Measurements from ENCODE around the gene IFIH1. TPM values are rescaled to one million over a fixed set of nuclear protein-coding genes. Genes with fewer than 3 reads are reported as not detected.

Gene IFIH1
- total and polyA plus RNA-seq, 2 of the 8 experiments (the other 6 are each of a cell fraction or from before 2014, with no cell fraction given): 0.32 to 2.0 TPM

DNA sequence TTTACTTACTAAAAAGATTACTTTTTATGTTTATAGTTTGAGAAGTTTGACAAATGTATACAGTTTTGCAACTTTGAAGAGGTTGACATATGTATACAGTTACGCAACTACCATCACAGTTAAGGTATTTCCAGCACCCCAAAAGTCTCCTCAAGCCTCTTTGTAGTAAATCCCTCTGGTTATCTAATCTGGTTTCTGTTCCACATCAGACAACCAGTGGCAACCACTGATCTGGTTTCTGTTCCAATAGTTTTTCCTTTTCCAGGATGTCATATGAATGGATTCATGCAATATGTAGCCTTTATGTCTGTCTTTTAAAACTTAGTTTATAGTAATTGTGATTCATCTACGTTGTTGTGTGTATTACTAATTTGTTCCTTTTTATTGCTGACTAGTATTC lies 23.5 kb downstream of the IFIH1 start:
- POLR2A ChIA-PET (ENCODE audit: partially characterized antibody): no interaction called here
- TF ChIP-seq, protein P1, sequence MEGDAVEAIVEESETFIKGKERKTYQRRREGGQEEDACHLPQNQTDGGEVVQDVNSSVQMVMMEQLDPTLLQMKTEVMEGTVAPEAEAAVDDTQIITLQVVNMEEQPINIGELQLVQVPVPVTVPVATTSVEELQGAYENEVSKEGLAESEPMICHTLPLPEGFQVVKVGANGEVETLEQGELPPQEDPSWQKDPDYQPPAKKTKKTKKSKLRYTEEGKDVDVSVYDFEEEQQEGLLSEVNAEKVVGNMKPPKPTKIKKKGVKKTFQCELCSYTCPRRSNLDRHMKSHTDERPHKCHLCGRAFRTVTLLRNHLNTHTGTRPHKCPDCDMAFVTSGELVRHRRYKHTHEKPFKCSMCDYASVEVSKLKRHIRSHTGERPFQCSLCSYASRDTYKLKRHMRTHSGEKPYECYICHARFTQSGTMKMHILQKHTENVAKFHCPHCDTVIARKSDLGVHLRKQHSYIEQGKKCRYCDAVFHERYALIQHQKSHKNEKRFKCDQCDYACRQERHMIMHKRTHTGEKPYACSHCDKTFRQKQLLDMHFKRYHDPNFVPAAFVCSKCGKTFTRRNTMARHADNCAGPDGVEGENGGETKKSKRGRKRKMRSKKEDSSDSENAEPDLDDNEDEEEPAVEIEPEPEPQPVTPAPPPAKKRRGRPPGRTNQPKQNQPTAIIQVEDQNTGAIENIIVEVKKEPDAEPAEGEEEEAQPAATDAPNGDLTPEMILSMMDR (IDR thresholded peaks at IDR 0.05; ENCODE audit: control extremely low read depth in 1 of 3, insufficient read depth in 1 of 3, low read depth in 1 of 3, low read length in 3 of 3): no peak
- TF ChIP-seq GTF2F1 (IDR thresholded peaks at IDR 0.05; ENCODE audit: borderline replicate concordance, low read depth, low read length) (no peak), GABPA (IDR thresholded peaks at IDR 0.05; ENCODE audit: borderline replicate concordance, insufficient read depth, low read length) (no peak), MAFK (IDR thresholded peaks at IDR 0.05; ENCODE audit: low read depth, low read length) (no peak), POLR2A (IDR thresholded peaks at IDR 0.05; ENCODE audit: control extremely low read depth in 1 of 2, low read depth in 2 of 2, low read length in 2 of 2) (no peak), KDM4A (IDR thresholded peaks at IDR 0.05; ENCODE audit: low read depth, low read length, severe bottlenecking) (no peak), SUZ12 (IDR thresholded peaks at IDR 0.05; ENCODE audit: low read length) (no peak), SIN3A (conservative IDR thresholded peaks at IDR 0.05 in 1 of 2, IDR thresholded peaks at IDR 0.05 in 1 of 2; ENCODE audit: low read depth in 1 of 2, low read length in 2 of 2) (no peak), RBBP5 (IDR thresholded peaks at IDR 0.05; ENCODE audit: borderline replicate concordance, low read depth, low read length) (no peak), KDM1A (IDR thresholded peaks at IDR 0.05; ENCODE audit: borderline replicate concordance, low read length) (no peak)
- TF ChIP-seq, protein P2, sequence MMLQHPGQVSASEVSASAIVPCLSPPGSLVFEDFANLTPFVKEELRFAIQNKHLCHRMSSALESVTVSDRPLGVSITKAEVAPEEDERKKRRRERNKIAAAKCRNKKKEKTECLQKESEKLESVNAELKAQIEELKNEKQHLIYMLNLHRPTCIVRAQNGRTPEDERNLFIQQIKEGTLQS (IDR thresholded peaks at IDR 0.05; ENCODE audit: insufficient read depth, low read depth, low read length): no peak

More for the DNA sequence above, 23.5 kb downstream of the IFIH1 start:
- no peak overlapping the region for H3K4me3 ChIP-seq (ENCODE audit: extremely low read depth in 1 of 4, insufficient read depth in 2 of 4, low read depth in 3 of 4, low read length in 4 of 4)
- H3K56ac ChIP-seq (replicated peaks; ENCODE audit: insufficient read length, low read depth, low read length): no peak overlapping the region
- CTCF ChIA-PET (ENCODE audit: partially characterized antibody): interaction anchor here (0.6 to 8.5 kb wide), 6 partner anchors 12 to 709 kb away, joined by 3 to 188 read pairs (median 4); no protein-coding TSS in a partner anchor
- no peak overlapping the region for H2BK5ac ChIP-seq (ENCODE audit: low read depth, low read length)
- H3K36me3 ChIP-seq (ENCODE audit: control insufficient read depth in 2 of 4, insufficient read depth in 4 of 4, low read length in 3 of 4): no peaks in the 10 kb centered on the region
- no peak overlapping the region for H4K8ac ChIP-seq (ENCODE audit: extremely low read depth, insufficient read depth, low read length)
- no peak overlapping the region for H4K5ac ChIP-seq (ENCODE audit: insufficient read length, low read depth, low read length)
- H3K4ac ChIP-seq (replicated peaks; ENCODE audit: insufficient read length, low read depth, low read length): no peak overlapping the region
- H4K91ac ChIP-seq (replicated peaks; ENCODE audit: insufficient read length, low read length): no peak overlapping the region
- H3K9me3 ChIP-seq (ENCODE audit: insufficient read depth in 2 of 2, low read depth in 1 of 2, low read length in 1 of 2): no peaks in the 10 kb centered on the region
- no peak overlapping the region for H2BK120ac ChIP-seq (replicated peaks; ENCODE audit: low read depth, low read length)
- H3K4me1 ChIP-seq (replicated peaks in 1 of 4; ENCODE audit: control insufficient read depth in 3 of 4, insufficient read depth in 4 of 4, low read length in 3 of 4): no peaks in the 10 kb centered on the region
- no peak overlapping the region for H2AFZ ChIP-seq (ENCODE audit: low read length)
- no peak overlapping the region for H2BK12ac ChIP-seq (ENCODE audit: low read depth, low read length)
- no peak overlapping the region for H2BK20ac ChIP-seq (ENCODE audit: low read length)
- H3K79me2 ChIP-seq (ENCODE audit: control insufficient read depth in 1 of 2, insufficient read depth in 2 of 2, low read length in 2 of 2): no peaks in the 10 kb centered on the region
- no peak for FAIRE-seq
- no peaks in the 10 kb centered on the region for H3K79me1 ChIP-seq (ENCODE audit: low read depth, low read length)
- no peak overlapping the region for H3K9ac ChIP-seq (replicated peaks in 1 of 4; ENCODE audit: extremely low read depth in 1 of 4, low read depth in 3 of 4, low read length in 3 of 4)
- H3K27me3 ChIP-seq (replicated peaks in 1 of 4; ENCODE audit: control insufficient read depth in 3 of 4, extremely low read depth in 1 of 4, insufficient read depth in 3 of 4, low read length in 3 of 4): no peaks in the 10 kb centered on the region
- no peak overlapping the region for H3K4me2 ChIP-seq (ENCODE audit: insufficient read depth in 1 of 2, low read depth in 2 of 2, low read length in 2 of 2)
- no peak overlapping the region for H3K23ac ChIP-seq (ENCODE audit: insufficient read length)
- no peaks in the 10 kb centered on the region for H3K23me2 ChIP-seq (ENCODE audit: low read depth, low read length)
- no peak overlapping the region for H2AK5ac ChIP-seq (ENCODE audit: low read depth, low read length)
- H3K18ac ChIP-seq (ENCODE audit: extremely low read depth, low read length): no peak overlapping the region
- no peak overlapping the region for H3K27ac ChIP-seq (ENCODE audit: low read depth, low read length)
- no peak overlapping the region for H3K14ac ChIP-seq (ENCODE audit: insufficient read length)
- WGBS, 2 experiments (ENCODE audit: extremely low coverage in 1 of 2, insufficient coverage in 1 of 2, insufficient read length in 1 of 2, insufficient replicate concordance in 2 of 2, low coverage in 1 of 2, low lambda C conversion rate in 2 of 2, missing lambda C conversion rate in 1 of 2): 82% methylated on average over 2 of the region's 2 CpGs; no CpG with 5 or more reads in 1 of the 2 experiments
- DNase-seq (ENCODE audit: low read depth in 1 of 2, low spot score in 2 of 2): no peak
- H2BK15ac ChIP-seq (ENCODE audit: low read length): no peak overlapping the region
- no peaks in the 10 kb centered on the region for H4K20me1 ChIP-seq (replicated peaks in 1 of 2; ENCODE audit: control insufficient read depth in 1 of 2, insufficient read depth in 2 of 2, low read length in 2 of 2)

Measured in H1 (cell line).